ENCODE results near the gene ARHGAP12.

GRCh38 chr10:31906039-31906438 lies 22.6 kb downstream of the ARHGAP12 start:
- no peak for TF ChIP-seq CTCF (IDR thresholded peaks at IDR 0.05)
- TF ChIP-seq ZFX (IDR thresholded peaks at IDR 0.05; ENCODE audit: borderline replicate concordance), result no peak
